K562 (cell line): ENCODE results near the gene SYMPK. TPM values are rescaled to one million over a fixed set of nuclear protein-coding genes. Genes with fewer than 3 reads are reported as not detected.

ENCODE experiments used
- ADNP ChIP-seq: fragments of 200-800 bp; sonication (Bioruptor generic); IDR thresholded peaks from 2 replicates; pipeline ENCODE4 v1.6.1; 2016; ENCODE audit warnings: missing genetic modification characterization, missing compliant biosample characterization
- ARID2 ChIP-seq: fragments of 450-650 bp; IDR thresholded peaks from 2 replicates; pipeline ENCODE4 v1.6.1; 2017; ENCODE audit warnings: antibody characterized with exemption, mild to moderate bottlenecking
- CEBPG ChIP-seq, 3 experiments: fragments of 200-800 bp in 1 of 3; sonication (Bioruptor generic) in 1 of 3; sonication (generic) in 1 of 3; formaldehyde crosslinking in 1 of 3; IDR thresholded peaks in 2 of 3; conservative IDR thresholded peaks in 1 of 3; 2 replicates each; pipeline versions ENCODE4 v1.6.1 to v1.8.0; 2016 to 2022; ENCODE audit warnings: missing compliant biosample characterization in 2 of 3, missing genetic modification characterization in 2 of 3, mild to moderate bottlenecking in 1 of 3, missing genetic modification reagents in 1 of 3
- MAFG ChIP-seq: fragments of 450-650 bp; conservative IDR thresholded peaks from 2 replicates; pipeline ENCODE4 v1.6.1; 2016; ENCODE audit warnings: missing genetic modification characterization, missing compliant biosample characterization
- NFYB ChIP-seq: IDR thresholded peaks from 2 replicates; pipeline ENCODE4 v1.6.1; 2011; ENCODE audit warnings: mild to moderate bottlenecking, moderate library complexity; ENCODE audit not compliant: insufficient read length; ENCODE audit errors: extremely low read depth
- SMARCC2 ChIP-seq: fragments of 450-650 bp; IDR thresholded peaks from 2 replicates; pipeline ENCODE4 v1.6.1; 2017; ENCODE audit warnings: antibody characterized with exemption, moderate library complexity, mild to moderate bottlenecking, low read depth
- SREBF2 ChIP-seq: sonication (generic); formaldehyde crosslinking; IDR thresholded peaks from 2 replicates; pipeline ENCODE4 v1.4.0; 2020; ENCODE audit warnings: mild to moderate bottlenecking, missing genetic modification reagents
- TBL1XR1 ChIP-seq, 2 experiments: IDR thresholded peaks; 2 replicates each; pipeline ENCODE4 v1.6.1; 2012; ENCODE audit warnings: improper control_type of control experiment in 2 of 2, low read length in 2 of 2, mild to moderate bottlenecking in 1 of 2
- TRIM28 ChIP-seq: fragments of 450-650 bp; IDR thresholded peaks from 2 replicates; pipeline ENCODE4 v1.6.1; 2017
- ZBTB11 ChIP-seq, 3 experiments: fragments of 200-800 bp in 1 of 3; fragments of 250-450 bp in 1 of 3; fragments of 450-650 bp in 1 of 3; sonication (Bioruptor Pico) in 1 of 3; sonication (Bioruptor generic) in 1 of 3; formaldehyde crosslinking in 1 of 3; IDR thresholded peaks; 2 replicates each; pipeline versions ENCODE4 v1.6.1 to v1.8.0; 2016 to 2022; ENCODE audit warnings: mild to moderate bottlenecking in 2 of 3, missing genetic modification characterization in 2 of 3, missing compliant biosample characterization in 1 of 3, moderate library complexity in 1 of 3
- ZNF445 ChIP-seq: fragments of 250-450 bp; sonication (Bioruptor Pico); IDR thresholded peaks from 2 replicates; pipeline ENCODE4 v1.4.0; 2020; ENCODE audit warnings: low read depth, mild to moderate bottlenecking, moderate library complexity
- ZZZ3 ChIP-seq: fragments of 450-650 bp; IDR thresholded peaks from 2 replicates; pipeline ENCODE4 v1.6.1; 2016; ENCODE audit warnings: antibody characterized with exemption, mild to moderate bottlenecking, moderate library complexity
- polyA plus RNA-seq, 8 experiments: library from polyadenylated mRNA; depleted of rRNA in 4 of 8; stranded (reverse) in 5 of 8; unstranded in 3 of 8; fragments of >200 nt; fragmentation: Nextera tagmentation in 2 of 8; fragmentation: Illumina TruSeq in 1 of 8; extraction: Ambion mirVana in 2 of 8; extraction: Trizol in 1 of 8; gene quantifications; 2 replicates each; pipeline versions ENCODE4 v1.2.1 to v1.2.3, GENCODE V29; 2011 to 2014; ENCODE audit warnings: inconsistent platforms in 1 of 8, missing spikeins in 1 of 8
- total RNA-seq, 7 experiments: library from RNA; depleted of rRNA in 6 of 7; stranded (reverse); fragments of >200 nt in 6 of 7; fragmentation: Illumina TruSeq in 2 of 7; extraction: Trizol in 2 of 7; gene quantifications; 2 replicates each; pipeline versions ENCODE4 v1.2.1 to v1.2.3, GENCODE V29; 2011 to 2021; ENCODE audit warnings: low replicate concordance in 1 of 7
- TF ChIP-seq, protein P1 (sequence below), 2 experiments: fragments of 200-800 bp in 1 of 2; sonication (Bioruptor generic) in 1 of 2; sonication (generic) in 1 of 2; formaldehyde crosslinking in 1 of 2; IDR thresholded peaks in 1 of 2; conservative IDR thresholded peaks in 1 of 2; 2 replicates each; pipeline versions ENCODE4 v1.5.0 to v1.6.1; 2016 to 2020; ENCODE audit warnings: missing compliant biosample characterization in 1 of 2, missing genetic modification characterization in 1 of 2, missing genetic modification reagents in 1 of 2
- TF ChIP-seq, protein P2 (sequence below), 2 experiments: fragments of 450-650 bp; IDR thresholded peaks; 2 replicates each; pipeline ENCODE4 v1.6.1; 2018; ENCODE audit warnings: mild to moderate bottlenecking in 2 of 2, low read depth in 1 of 2; ENCODE audit not compliant: partially characterized antibody in 2 of 2

The SYMPK gene
- total and polyA plus RNA-seq, 9 of the 15 experiments (the other 6 are each of a cell fraction or from before 2014, with no cell fraction given): 0.73 to 95.5 (median 58.4) TPM

GRCh38 chr19:45876411-45877197 is 13.7 kb upstream of the SYMPK start (continued):
- TF ChIP-seq ZBTB11 (CRISPR knock-in tag; IDR thresholded peaks at IDR 0.05) (no peak), CEBPG (CRISPR knock-in tag; IDR thresholded peaks at IDR 0.05) (no peak), CEBPG (tag; conservative IDR thresholded peaks at IDR 0.05 in 1 of 2, IDR thresholded peaks at IDR 0.05 in 1 of 2) (no peak), ARID2 (peak; percentile 45; the same call in 1 of the 2 replicates), SMARCC2 (no peak), MAFG (tag) (no peak), TRIM28 (no peak), TBL1XR1 (IDR thresholded peaks at IDR 0.05; ENCODE audit: low read length in 2 of 2) (0 out of 4 replicates have a peak, but pooled peaks of 1 of the 2 experiments have one; percentile 6), SREBF2 (CRISPR knock-in tag) (no peak), ZZZ3 (no peak), ZNF445 (CRISPR knock-in tag) (no peak), ADNP (tag) (no peak), NFYB (no peak)
- TF ChIP-seq, protein P1, sequence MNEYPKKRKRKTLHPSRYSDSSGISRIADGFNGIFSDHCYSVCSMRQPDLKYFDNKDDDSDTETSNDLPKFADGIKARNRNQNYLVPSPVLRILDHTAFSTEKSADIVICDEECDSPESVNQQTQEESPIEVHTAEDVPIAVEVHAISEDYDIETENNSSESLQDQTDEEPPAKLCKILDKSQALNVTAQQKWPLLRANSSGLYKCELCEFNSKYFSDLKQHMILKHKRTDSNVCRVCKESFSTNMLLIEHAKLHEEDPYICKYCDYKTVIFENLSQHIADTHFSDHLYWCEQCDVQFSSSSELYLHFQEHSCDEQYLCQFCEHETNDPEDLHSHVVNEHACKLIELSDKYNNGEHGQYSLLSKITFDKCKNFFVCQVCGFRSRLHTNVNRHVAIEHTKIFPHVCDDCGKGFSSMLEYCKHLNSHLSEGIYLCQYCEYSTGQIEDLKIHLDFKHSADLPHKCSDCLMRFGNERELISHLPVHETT (CRISPR knock-in tag; conservative IDR thresholded peaks at IDR 0.05 in 1 of 2, IDR thresholded peaks at IDR 0.05 in 1 of 2): no peak
- TF ChIP-seq, protein P2, sequence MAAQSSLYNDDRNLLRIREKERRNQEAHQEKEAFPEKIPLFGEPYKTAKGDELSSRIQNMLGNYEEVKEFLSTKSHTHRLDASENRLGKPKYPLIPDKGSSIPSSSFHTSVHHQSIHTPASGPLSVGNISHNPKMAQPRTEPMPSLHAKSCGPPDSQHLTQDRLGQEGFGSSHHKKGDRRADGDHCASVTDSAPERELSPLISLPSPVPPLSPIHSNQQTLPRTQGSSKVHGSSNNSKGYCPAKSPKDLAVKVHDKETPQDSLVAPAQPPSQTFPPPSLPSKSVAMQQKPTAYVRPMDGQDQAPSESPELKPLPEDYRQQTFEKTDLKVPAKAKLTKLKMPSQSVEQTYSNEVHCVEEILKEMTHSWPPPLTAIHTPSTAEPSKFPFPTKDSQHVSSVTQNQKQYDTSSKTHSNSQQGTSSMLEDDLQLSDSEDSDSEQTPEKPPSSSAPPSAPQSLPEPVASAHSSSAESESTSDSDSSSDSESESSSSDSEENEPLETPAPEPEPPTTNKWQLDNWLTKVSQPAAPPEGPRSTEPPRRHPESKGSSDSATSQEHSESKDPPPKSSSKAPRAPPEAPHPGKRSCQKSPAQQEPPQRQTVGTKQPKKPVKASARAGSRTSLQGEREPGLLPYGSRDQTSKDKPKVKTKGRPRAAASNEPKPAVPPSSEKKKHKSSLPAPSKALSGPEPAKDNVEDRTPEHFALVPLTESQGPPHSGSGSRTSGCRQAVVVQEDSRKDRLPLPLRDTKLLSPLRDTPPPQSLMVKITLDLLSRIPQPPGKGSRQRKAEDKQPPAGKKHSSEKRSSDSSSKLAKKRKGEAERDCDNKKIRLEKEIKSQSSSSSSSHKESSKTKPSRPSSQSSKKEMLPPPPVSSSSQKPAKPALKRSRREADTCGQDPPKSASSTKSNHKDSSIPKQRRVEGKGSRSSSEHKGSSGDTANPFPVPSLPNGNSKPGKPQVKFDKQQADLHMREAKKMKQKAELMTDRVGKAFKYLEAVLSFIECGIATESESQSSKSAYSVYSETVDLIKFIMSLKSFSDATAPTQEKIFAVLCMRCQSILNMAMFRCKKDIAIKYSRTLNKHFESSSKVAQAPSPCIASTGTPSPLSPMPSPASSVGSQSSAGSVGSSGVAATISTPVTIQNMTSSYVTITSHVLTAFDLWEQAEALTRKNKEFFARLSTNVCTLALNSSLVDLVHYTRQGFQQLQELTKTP (IDR thresholded peaks at IDR 0.05; ENCODE audit: low read depth in 1 of 2, partially characterized antibody in 2 of 2): peak; percentile 18 to 63
